Gastrocnemius medialis (tissue), 4 donors: ENCODE results near the gene TOMM6.

Experiments used
- CTCF ChIP-seq, 5 experiments: fragments of 450-650 bp in 3 of 5; fragments of 200-600 bp in 2 of 5; sonication (generic) in 2 of 5; IDR thresholded peaks in 4 of 5; conservative IDR thresholded peaks in 1 of 5; 1 replicate in 4 of 5; 2 replicates in 1 of 5; pipeline ENCODE4 v1.5.1; 2016 to 2019; ENCODE audit warnings: antibody characterized with exemption in 5 of 5, mild to moderate bottlenecking in 3 of 5, moderate library complexity in 3 of 5
- POLR2A ChIP-seq, 2 donors: fragments of 450-650 bp; IDR thresholded peaks; one replicate each; pipeline ENCODE4 v1.6.1; 2017; ENCODE audit warnings: antibody characterized with exemption in 2 of 2, mild to moderate bottlenecking in 2 of 2, moderate library complexity in 2 of 2

- no peak for TF ChIP-seq CTCF (IDR thresholded peaks at IDR 0.05 in 4 of 5, conservative IDR thresholded peaks at IDR 0.05 in 1 of 5)
- no peak for TF ChIP-seq POLR2A (IDR thresholded peaks at IDR 0.05)
These were observed 46.9 kb upstream of the TOMM6 start for GRCh38 chr6:41740366-41741162.
